Measurements from ENCODE around the gene HAVCR1.
"Not testable (repeated sequence)": the region's sequence is repeated elsewhere in the genome, so short reads cannot be mapped to it uniquely, and the experiment has no call there.

HAVCR1 gene

DNA sequence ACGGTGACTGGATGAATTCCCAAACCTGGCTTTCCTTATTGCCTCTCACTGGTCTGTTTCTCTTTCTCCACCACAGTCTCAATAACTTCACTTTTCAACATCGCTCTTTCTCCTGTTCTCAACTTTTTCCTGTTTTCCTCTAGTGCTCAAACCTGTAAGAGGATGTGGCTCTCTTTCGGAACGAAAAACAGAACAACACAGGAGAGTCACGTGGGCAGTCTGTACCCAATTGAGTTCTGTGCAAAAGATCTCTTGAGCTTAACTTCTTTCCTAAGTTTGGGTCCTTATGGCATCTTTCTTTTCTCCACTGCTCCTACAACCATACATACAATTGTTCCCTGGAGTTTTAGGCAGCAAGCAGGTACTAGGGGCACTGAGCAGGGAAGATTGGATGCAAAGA lies 8.9 kb downstream of the HAVCR1 start:
- Histone ChIP-seq H3K27me3 (ENCODE audit: control insufficient read depth in 1 of 2, insufficient read depth in 2 of 2, low read length in 2 of 2) (no peaks in the 10 kb centered on the region), H3K9ac (ENCODE audit: low read length in 2 of 2) (no peak overlapping the region), H3K4me1 (ENCODE audit: control insufficient read depth, insufficient read depth, low read length) (no peaks in the 10 kb centered on the region), H3K4me3 (ENCODE audit: low read length in 2 of 2) (no peak overlapping the region), H3K27ac (ENCODE audit: low read length) (no peak overlapping the region), H3K36me3 (ENCODE audit: control insufficient read depth in 2 of 2, insufficient read depth in 2 of 2, low read length in 2 of 2) (no peaks in the 10 kb centered on the region), H3K9me3 (ENCODE audit: control insufficient read depth in 2 of 2, low read length in 2 of 2) (no peaks in the 10 kb centered on the region)

DNA sequence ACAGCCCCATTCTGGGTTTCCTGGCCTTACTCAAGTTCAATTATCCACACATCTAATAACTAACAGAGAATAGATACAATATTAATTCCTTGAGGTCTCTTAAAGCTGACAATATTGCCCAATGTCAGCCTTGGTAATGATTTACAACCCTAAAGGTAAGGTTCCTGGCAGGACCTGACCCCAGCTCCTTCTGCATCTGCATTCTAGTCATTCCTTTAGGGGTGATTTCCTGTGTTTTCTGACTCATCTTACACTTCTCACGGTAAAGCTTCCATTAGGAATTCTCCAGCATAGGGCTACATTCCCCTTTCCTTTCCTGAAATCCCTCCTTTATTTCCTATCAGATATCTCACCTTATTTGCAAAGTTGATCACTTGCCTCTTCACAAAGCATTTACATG lies 9.3 kb downstream of the HAVCR1 start:
- Histone ChIP-seq H3K9ac (ENCODE audit: low read length in 2 of 2) (no peak overlapping the region), H3K4me1 (ENCODE audit: control insufficient read depth, insufficient read depth, low read length) (no peaks in the 10 kb centered on the region), H3K4me3 (ENCODE audit: low read length in 2 of 2) (no peak overlapping the region), H3K27me3 (ENCODE audit: control insufficient read depth in 1 of 2, insufficient read depth in 2 of 2, low read length in 2 of 2) (no peaks in the 10 kb centered on the region), H3K27ac (ENCODE audit: low read length) (no peak overlapping the region), H3K36me3 (ENCODE audit: control insufficient read depth in 2 of 2, insufficient read depth in 2 of 2, low read length in 2 of 2) (no peaks in the 10 kb centered on the region), H3K9me3 (ENCODE audit: control insufficient read depth in 2 of 2, low read length in 2 of 2) (no peaks in the 10 kb centered on the region)

DNA sequence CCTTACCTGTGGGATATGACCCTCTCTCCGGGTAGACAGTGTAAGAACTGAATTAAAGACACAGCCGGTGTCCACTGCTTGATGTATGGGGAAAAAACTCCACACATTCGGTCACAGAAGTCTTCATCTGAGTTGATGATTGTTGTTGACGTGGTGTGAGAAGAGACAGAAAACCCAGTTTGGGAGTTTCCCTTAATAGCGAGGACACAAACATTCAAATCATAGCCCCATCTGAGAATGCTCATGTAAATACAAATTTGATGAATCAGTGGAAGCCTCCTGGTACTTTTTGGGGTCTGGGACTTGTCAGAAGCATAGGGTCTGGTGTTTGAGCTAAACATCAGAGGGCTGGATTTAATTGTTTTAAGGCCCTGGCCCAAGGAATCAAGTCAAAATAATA lies 11.0 kb downstream of the HAVCR1 start:
- no peaks in the 10 kb centered on the region for H3K36me3 ChIP-seq (ENCODE audit: control insufficient read depth in 2 of 2, insufficient read depth in 2 of 2, low read length in 2 of 2)
- H3K9me3 ChIP-seq (ENCODE audit: control insufficient read depth in 2 of 2, low read length in 2 of 2) = no peaks in the 10 kb centered on the region
- H3K27ac ChIP-seq (ENCODE audit: low read length) = no peak overlapping the region
- H3K9ac ChIP-seq (ENCODE audit: low read length in 2 of 2) = no peak overlapping the region
- H3K27me3 ChIP-seq (ENCODE audit: control insufficient read depth in 1 of 2, insufficient read depth in 2 of 2, low read length in 2 of 2) = no peaks in the 10 kb centered on the region
- no peaks in the 10 kb centered on the region for H3K4me1 ChIP-seq (ENCODE audit: control insufficient read depth, insufficient read depth, low read length)
- H3K4me3 ChIP-seq (ENCODE audit: low read length in 2 of 2) = no peak overlapping the region

DNA sequence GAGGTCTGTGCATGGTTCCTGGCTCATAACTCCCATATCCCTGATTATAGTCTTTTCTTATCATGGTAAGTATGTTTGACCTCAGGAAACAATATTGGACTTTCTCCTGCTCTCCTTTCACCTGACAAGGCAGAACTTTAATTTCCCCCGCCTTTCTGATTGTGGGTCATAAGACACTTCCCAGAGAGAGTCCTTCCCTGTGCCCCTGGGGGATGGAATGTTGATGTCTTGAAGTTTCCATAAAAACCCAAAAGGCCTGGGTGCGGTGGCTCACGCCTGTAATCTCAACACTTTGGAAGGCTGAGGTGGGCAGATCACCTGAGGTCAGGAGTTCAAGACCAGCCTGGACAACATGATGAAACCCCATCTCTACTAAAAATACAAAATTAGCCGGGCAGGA lies 11.9 kb downstream of the HAVCR1 start:
- H3K27me3 ChIP-seq (ENCODE audit: control insufficient read depth in 1 of 2, insufficient read depth in 2 of 2, low read length in 2 of 2); H3K4me3 ChIP-seq (ENCODE audit: low read length in 2 of 2); H3K36me3 ChIP-seq (ENCODE audit: control insufficient read depth in 2 of 2, insufficient read depth in 2 of 2, low read length in 2 of 2); H3K27ac ChIP-seq (ENCODE audit: low read length); H3K9ac ChIP-seq (ENCODE audit: low read length in 2 of 2); H3K9me3 ChIP-seq (ENCODE audit: control insufficient read depth in 2 of 2, low read length in 2 of 2); H3K4me1 ChIP-seq (ENCODE audit: control insufficient read depth, insufficient read depth, low read length): not testable (repeated sequence)

DNA sequence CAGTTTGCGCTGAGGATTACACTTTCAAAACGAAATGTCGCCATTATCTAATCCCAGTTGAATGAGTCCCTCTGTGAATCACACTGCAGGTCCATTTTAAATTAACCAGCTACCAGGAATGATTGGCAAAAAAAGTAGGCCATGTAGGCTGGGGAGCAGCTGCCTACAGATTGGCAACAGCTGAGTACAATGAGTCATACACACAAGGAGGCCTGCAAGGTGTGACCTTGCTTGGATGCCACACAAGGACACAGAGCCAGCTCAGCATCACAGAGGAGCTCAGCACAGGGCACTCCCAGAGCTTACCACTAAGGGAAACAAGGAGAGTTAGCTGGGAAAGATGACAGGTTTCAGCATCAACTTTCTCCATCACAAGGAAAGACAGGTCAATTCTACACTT lies 12.9 kb downstream of the HAVCR1 start:
- H3K4me1 ChIP-seq (ENCODE audit: control insufficient read depth, insufficient read depth, low read length) = no peaks in the 10 kb centered on the region
- H3K27ac ChIP-seq (ENCODE audit: low read length) = no peak overlapping the region
- no peak overlapping the region for H3K4me3 ChIP-seq (ENCODE audit: low read length in 2 of 2)
- H3K9ac ChIP-seq (ENCODE audit: low read length in 2 of 2) = no peak overlapping the region
- no peaks in the 10 kb centered on the region for H3K36me3 ChIP-seq (ENCODE audit: control insufficient read depth in 2 of 2, insufficient read depth in 2 of 2, low read length in 2 of 2)
- no peaks in the 10 kb centered on the region for H3K9me3 ChIP-seq (ENCODE audit: control insufficient read depth in 2 of 2, low read length in 2 of 2)
- no peaks in the 10 kb centered on the region for H3K27me3 ChIP-seq (ENCODE audit: control insufficient read depth in 1 of 2, insufficient read depth in 2 of 2, low read length in 2 of 2)

DNA sequence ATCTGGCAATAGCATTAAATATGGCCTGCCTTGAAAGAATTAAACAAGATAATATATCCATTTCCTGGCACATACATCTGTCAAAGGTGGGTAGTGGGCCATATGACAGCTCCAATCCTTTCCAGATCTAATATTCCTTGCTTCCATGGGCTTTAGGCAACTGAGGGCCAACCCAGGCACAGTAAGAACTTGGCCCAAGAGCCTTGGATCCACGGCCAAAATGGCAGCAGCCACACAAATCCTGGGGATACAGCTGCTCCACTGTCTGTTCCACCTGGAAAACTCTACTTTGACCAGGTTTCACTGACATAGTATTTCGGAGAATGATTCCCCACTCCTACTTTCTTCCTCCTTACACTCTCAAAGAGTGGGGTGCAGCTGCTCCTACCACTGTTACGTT lies 13.3 kb downstream of the HAVCR1 start:
- Histone ChIP-seq H3K27me3 (ENCODE audit: control insufficient read depth in 1 of 2, insufficient read depth in 2 of 2, low read length in 2 of 2) (no peaks in the 10 kb centered on the region), H3K9ac (ENCODE audit: low read length in 2 of 2) (no peak overlapping the region), H3K4me1 (ENCODE audit: control insufficient read depth, insufficient read depth, low read length) (no peaks in the 10 kb centered on the region), H3K27ac (ENCODE audit: low read length) (no peak overlapping the region), H3K36me3 (ENCODE audit: control insufficient read depth in 2 of 2, insufficient read depth in 2 of 2, low read length in 2 of 2) (no peaks in the 10 kb centered on the region), H3K4me3 (ENCODE audit: low read length in 2 of 2) (no peak overlapping the region), H3K9me3 (ENCODE audit: control insufficient read depth in 2 of 2, low read length in 2 of 2) (no peaks in the 10 kb centered on the region)

- H3K9ac ChIP-seq (ENCODE audit: low read length in 2 of 2) = no peak overlapping the region
- H3K9me3 ChIP-seq (ENCODE audit: control insufficient read depth in 2 of 2, low read length in 2 of 2) = no peaks in the 10 kb centered on the region
- no peak overlapping the region for H3K27ac ChIP-seq (ENCODE audit: low read length)
- H3K36me3 ChIP-seq (ENCODE audit: control insufficient read depth in 2 of 2, insufficient read depth in 2 of 2, low read length in 2 of 2) = no peaks in the 10 kb centered on the region
- no peaks in the 10 kb centered on the region for H3K4me1 ChIP-seq (ENCODE audit: control insufficient read depth, insufficient read depth, low read length)
- H3K27me3 ChIP-seq (ENCODE audit: control insufficient read depth in 1 of 2, insufficient read depth in 2 of 2, low read length in 2 of 2) = no peaks in the 10 kb centered on the region
- no peak overlapping the region for H3K4me3 ChIP-seq (ENCODE audit: low read length in 2 of 2)
These were observed 20.2 kb downstream of the HAVCR1 start for GRCh38 chr5:157038568-157039187.

- not testable (repeated sequence) for H3K27me3 ChIP-seq (ENCODE audit: control insufficient read depth in 1 of 2, insufficient read depth in 2 of 2, low read length in 2 of 2); H3K36me3 ChIP-seq (ENCODE audit: control insufficient read depth in 2 of 2, insufficient read depth in 2 of 2, low read length in 2 of 2); H3K4me3 ChIP-seq (ENCODE audit: low read length in 2 of 2); H3K9me3 ChIP-seq (ENCODE audit: control insufficient read depth in 2 of 2, low read length in 2 of 2); H3K4me1 ChIP-seq (ENCODE audit: control insufficient read depth, insufficient read depth, low read length); H3K27ac ChIP-seq (ENCODE audit: low read length); H3K9ac ChIP-seq (ENCODE audit: low read length in 2 of 2)
These were observed 24.5 kb downstream of the HAVCR1 start for GRCh38 chr5:157034106-157035072.

GRCh38 chr5:157033071-157033583 lies 25.8 kb downstream of the HAVCR1 start:
- no peaks in the 10 kb centered on the region for H3K4me1 ChIP-seq (ENCODE audit: control insufficient read depth, insufficient read depth, low read length)
- H3K27me3 ChIP-seq (ENCODE audit: control insufficient read depth in 1 of 2, insufficient read depth in 2 of 2, low read length in 2 of 2) = no peaks in the 10 kb centered on the region
- H3K4me3 ChIP-seq (ENCODE audit: low read length in 2 of 2) = no peak overlapping the region
- H3K9me3 ChIP-seq (ENCODE audit: control insufficient read depth in 2 of 2, low read length in 2 of 2) = no peaks in the 10 kb centered on the region
- H3K9ac ChIP-seq (ENCODE audit: low read length in 2 of 2) = no peak overlapping the region
- H3K27ac ChIP-seq (ENCODE audit: low read length) = no peak overlapping the region
- H3K36me3 ChIP-seq (ENCODE audit: control insufficient read depth in 2 of 2, insufficient read depth in 2 of 2, low read length in 2 of 2) = no peaks in the 10 kb centered on the region

- H3K4me1 ChIP-seq (ENCODE audit: control insufficient read depth, insufficient read depth, low read length) = no peaks in the 10 kb centered on the region
- H3K4me3 ChIP-seq (ENCODE audit: low read length in 2 of 2) = no peak overlapping the region
- H3K27me3 ChIP-seq (ENCODE audit: control insufficient read depth in 1 of 2, insufficient read depth in 2 of 2, low read length in 2 of 2) = no peaks in the 10 kb centered on the region
- no peaks in the 10 kb centered on the region for H3K36me3 ChIP-seq (ENCODE audit: control insufficient read depth in 2 of 2, insufficient read depth in 2 of 2, low read length in 2 of 2)
- H3K27ac ChIP-seq (ENCODE audit: low read length) = no peak overlapping the region
- H3K9ac ChIP-seq (ENCODE audit: low read length in 2 of 2) = no peak overlapping the region
- H3K9me3 ChIP-seq (ENCODE audit: control insufficient read depth in 2 of 2, low read length in 2 of 2) = no peaks in the 10 kb centered on the region
These were observed 28.2 kb downstream of the HAVCR1 start for GRCh38 chr5:157030692-157031091.

DNA sequence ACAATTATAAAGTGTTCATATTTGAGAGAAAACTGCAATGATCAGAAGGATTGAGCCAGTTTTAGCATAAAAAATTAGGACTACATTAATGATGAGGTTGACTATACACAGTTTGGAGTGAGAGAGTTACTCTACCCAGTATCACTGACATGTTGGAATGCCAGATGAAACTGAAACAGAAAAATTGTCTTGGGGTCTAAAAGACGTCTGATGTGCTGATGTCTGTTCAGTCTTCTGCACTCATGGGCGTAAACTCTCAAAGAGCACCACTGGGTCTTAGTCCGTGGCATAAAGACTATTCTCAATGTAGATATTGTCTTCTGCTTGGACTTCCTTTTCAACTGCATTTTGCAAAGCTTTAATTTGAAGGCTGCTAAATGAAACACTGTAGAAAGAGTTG lies 29.5 kb downstream of the HAVCR1 start:
- H3K27ac ChIP-seq (ENCODE audit: low read length) = no peak overlapping the region
- H3K9ac ChIP-seq (ENCODE audit: low read length in 2 of 2) = no peak overlapping the region
- H3K9me3 ChIP-seq (ENCODE audit: control insufficient read depth in 2 of 2, low read length in 2 of 2) = no peaks in the 10 kb centered on the region
- H3K4me1 ChIP-seq (ENCODE audit: control insufficient read depth, insufficient read depth, low read length) = no peaks in the 10 kb centered on the region
- H3K27me3 ChIP-seq (ENCODE audit: control insufficient read depth in 1 of 2, insufficient read depth in 2 of 2, low read length in 2 of 2) = no peaks in the 10 kb centered on the region
- no peaks in the 10 kb centered on the region for H3K36me3 ChIP-seq (ENCODE audit: control insufficient read depth in 2 of 2, insufficient read depth in 2 of 2, low read length in 2 of 2)
- H3K4me3 ChIP-seq (ENCODE audit: low read length in 2 of 2) = no peak overlapping the region

Data from stomach smooth muscle (tissue), 2 donors.